H1 (cell line): ENCODE results near the gene GGTLC2. TPM values are rescaled to one million over a fixed set of nuclear protein-coding genes. Genes with fewer than 3 reads are reported as not detected.

Experiments
- CTCF ChIA-PET: fragments of 300-600 bp; sonication (Branson Sonifier 250); formaldehyde crosslinking; loops from one replicate; lab custom pipeline; 2021; ENCODE audit not compliant: partially characterized antibody; lab: Charles Lee
- POLR2A ChIA-PET: fragments of 300-600 bp; sonication (Branson Sonifier 250); formaldehyde crosslinking; loops from one replicate; lab custom pipeline; 2021; ENCODE audit warnings: inconsistent platforms; ENCODE audit not compliant: partially characterized antibody; lab: Charles Lee
- DNase-seq, 2 experiments: peaks; one replicate each; pipeline versions ENCODE4 v3.0.0 to v3.0.0-alpha.2; 2010 to 2022; ENCODE audit warnings: low spot score in 2 of 2, low read depth in 1 of 2, mixed read lengths in 1 of 2
- FAIRE-seq: peaks from 2 replicates; lab custom pipeline; 2011; peaks lifted over from hg19 to GRCh38; lab: Jason Lieb, UNC
- H2AFZ ChIP-seq: 2 replicates; pipeline ENCODE4 v1.8.1; 2012; ENCODE audit warnings: low read length, inconsistent platforms
- H2AK5ac ChIP-seq: 2 replicates; pipeline ENCODE4 v1.6.1; 2013; ENCODE audit warnings: low read depth, low read length
- H2BK120ac ChIP-seq: replicated peaks from 2 replicates; pipeline ENCODE3; 2013; ENCODE audit warnings: low read depth, low read length, inconsistent platforms
- H2BK12ac ChIP-seq: 2 replicates; pipeline ENCODE4 v1.6.1; 2013; ENCODE audit warnings: low read depth, low read length
- H2BK15ac ChIP-seq: 2 replicates; pipeline ENCODE4 v1.6.1; 2013; ENCODE audit warnings: low read length
- H2BK20ac ChIP-seq: 2 replicates; pipeline ENCODE4 v1.6.1; 2013; ENCODE audit warnings: low read length
- H2BK5ac ChIP-seq: 2 replicates; pipeline ENCODE4 v1.6.1; 2013; ENCODE audit warnings: low read depth, low read length
- H3K14ac ChIP-seq: 2 replicates; pipeline ENCODE4 v1.6.1; 2013; ENCODE audit warnings: inconsistent platforms; ENCODE audit not compliant: insufficient read length
- H3K18ac ChIP-seq: 2 replicates; pipeline ENCODE4 v1.6.1; 2013; ENCODE audit warnings: low read length; ENCODE audit errors: extremely low read depth
- H3K23ac ChIP-seq: 2 replicates; pipeline ENCODE4 v1.6.1; 2013; ENCODE audit warnings: inconsistent platforms; ENCODE audit not compliant: insufficient read length
- H3K23me2 ChIP-seq: 2 replicates; pipeline ENCODE4 v1.6.1; 2013; ENCODE audit warnings: low read depth, low read length
- H3K27ac ChIP-seq: 2 replicates; pipeline ENCODE4 v1.6.1; 2011; ENCODE audit warnings: low read depth, low read length, inconsistent platforms
- H3K27me3 ChIP-seq, 4 experiments: replicated peaks in 1 of 4; 1 replicate in 1 of 4; 2 replicates in 3 of 4; pipeline versions ENCODE4 v1.6.1 to v1.8.1; 2011 to 2013; ENCODE audit warnings: low read length in 3 of 4, mild to moderate bottlenecking in 3 of 4, inconsistent platforms in 2 of 4, mixed read lengths in 2 of 4, moderate library complexity in 1 of 4; ENCODE audit not compliant: control insufficient read depth in 3 of 4, insufficient read depth in 3 of 4; ENCODE audit errors: extremely low read depth in 1 of 4
- H3K36me3 ChIP-seq, 4 experiments: 2 replicates each; pipeline versions ENCODE4 v1.6.1 to v1.8.1; 2011 to 2013; ENCODE audit warnings: mild to moderate bottlenecking in 4 of 4, low read length in 3 of 4, moderate library complexity in 2 of 4, control low read depth in 1 of 4, inconsistent platforms in 1 of 4; ENCODE audit not compliant: insufficient read depth in 4 of 4, control insufficient read depth in 2 of 4
- H3K4ac ChIP-seq: replicated peaks from 2 replicates; pipeline ENCODE3; 2013; ENCODE audit warnings: low read length, low read depth, mixed read lengths, inconsistent platforms; ENCODE audit not compliant: insufficient read length
- H3K4me1 ChIP-seq, 4 experiments: replicated peaks in 1 of 4; 1 replicate in 1 of 4; 2 replicates in 3 of 4; pipeline versions ENCODE4 v1.6.1 to v1.8.1; 2011 to 2013; ENCODE audit warnings: low read length in 3 of 4, inconsistent platforms in 2 of 4, mixed read lengths in 1 of 4; ENCODE audit not compliant: insufficient read depth in 4 of 4, control insufficient read depth in 3 of 4
- H3K4me2 ChIP-seq, 2 experiments: 2 replicates each; pipeline versions ENCODE4 v1.6.1 to v1.8.1; 2011 to 2013; ENCODE audit warnings: low read depth in 2 of 2, low read length in 2 of 2, control low read depth in 1 of 2, inconsistent platforms in 1 of 2, mild to moderate bottlenecking in 1 of 2; ENCODE audit not compliant: insufficient read depth in 1 of 2
- H3K4me3 ChIP-seq, 4 experiments: fragments of 200-600, 300-600 bp in 1 of 4; sonication (generic), shearing (Covaris generic), sonication (Bioruptor Twin) in 1 of 4; 2 replicates each; pipeline versions ENCODE4 v1.5.1 to v1.8.1; 2011 to 2016; ENCODE audit warnings: low read length in 4 of 4, low read depth in 3 of 4, control low read depth in 2 of 4, inconsistent platforms in 2 of 4, mild to moderate bottlenecking in 2 of 4, mixed read lengths in 1 of 4, moderate library complexity in 1 of 4; ENCODE audit not compliant: insufficient read depth in 2 of 4; ENCODE audit errors: extremely low read depth in 1 of 4
- H3K56ac ChIP-seq: replicated peaks from 2 replicates; pipeline ENCODE3; 2013; ENCODE audit warnings: low read depth, mild to moderate bottlenecking, mixed read lengths, low read length, inconsistent platforms; ENCODE audit not compliant: insufficient read length
- H3K79me1 ChIP-seq: 2 replicates; pipeline ENCODE4 v1.6.1; 2013; ENCODE audit warnings: low read depth, low read length, control low read depth
- H3K79me2 ChIP-seq, 2 experiments: 2 replicates each; pipeline versions ENCODE4 v1.6.1 to v1.8.1; 2012 to 2013; ENCODE audit warnings: low read length in 2 of 2, mild to moderate bottlenecking in 2 of 2, inconsistent platforms in 1 of 2; ENCODE audit not compliant: insufficient read depth in 2 of 2, control insufficient read depth in 1 of 2
- H3K9ac ChIP-seq, 4 experiments: replicated peaks in 1 of 4; 1 replicate in 1 of 4; 2 replicates in 3 of 4; pipeline versions ENCODE4 v1.6.1 to v1.8.1; 2011 to 2013; ENCODE audit warnings: low read depth in 3 of 4, low read length in 3 of 4, control low read depth in 2 of 4, mild to moderate bottlenecking in 2 of 4, moderate library complexity in 2 of 4, inconsistent platforms in 1 of 4; ENCODE audit errors: extremely low read depth in 1 of 4
- H3K9me3 ChIP-seq, 2 experiments: 2 replicates each; pipeline versions ENCODE4 v1.6.1 to v1.8.1; 2012 to 2013; ENCODE audit warnings: mild to moderate bottlenecking in 2 of 2, moderate library complexity in 2 of 2, control low read depth in 1 of 2, inconsistent platforms in 1 of 2, low read depth in 1 of 2, low read length in 1 of 2, mixed read lengths in 1 of 2; ENCODE audit not compliant: insufficient read depth in 2 of 2
- H4K20me1 ChIP-seq, 2 experiments: replicated peaks in 1 of 2; 2 replicates each; pipeline versions ENCODE3 to v1.8.1; 2011 to 2013; ENCODE audit warnings: inconsistent platforms in 2 of 2, low read length in 2 of 2, mild to moderate bottlenecking in 1 of 2; ENCODE audit not compliant: insufficient read depth in 2 of 2, control insufficient read depth in 1 of 2
- H4K5ac ChIP-seq: 2 replicates; pipeline ENCODE4 v1.6.1; 2013; ENCODE audit warnings: low read length, low read depth, mixed read lengths, inconsistent platforms; ENCODE audit not compliant: insufficient read length
- H4K8ac ChIP-seq: 2 replicates; pipeline ENCODE4 v1.8.0; 2013; ENCODE audit warnings: mild to moderate bottlenecking, moderate library complexity, low read length, inconsistent platforms; ENCODE audit not compliant: insufficient read depth; ENCODE audit errors: extremely low read depth
- H4K91ac ChIP-seq: replicated peaks from 2 replicates; pipeline ENCODE3; 2013; ENCODE audit warnings: low read length, mixed read lengths, inconsistent platforms; ENCODE audit not compliant: insufficient read length
- WGBS, 2 experiments: shearing (Covaris generic) in 1 of 2; methylation state at CpG; one replicate each; pipeline versions ENCODE4 v1.1.6 to v1.1.7; 2013 to 2015; ENCODE audit warnings: low lambda C conversion rate in 2 of 2, mixed read lengths in 2 of 2, inconsistent platforms in 1 of 2, low coverage in 1 of 2, missing lambda C conversion rate in 1 of 2; ENCODE audit not compliant: insufficient replicate concordance in 2 of 2, insufficient coverage in 1 of 2, insufficient read length in 1 of 2; ENCODE audit errors: extremely low coverage in 1 of 2, missing lambda C conversion rate in 1 of 2; 5-methylcytosine and 5-hydroxymethylcytosine counted together
- polyA plus RNA-seq, 7 experiments: library from polyadenylated mRNA; depleted of rRNA in 3 of 7; stranded (reverse) in 5 of 7; unstranded in 2 of 7; fragments of >200 nt in 5 of 7; fragments of 200-250 nt in 2 of 7; gene quantifications; 1 replicate in 5 of 7; 2 replicates in 1 of 7; 4 replicates in 1 of 7; pipeline versions ENCODE4 v1.2.1 to v1.2.3, GENCODE V29; 2011 to 2013; ENCODE audit warnings: missing spikeins in 2 of 7, mixed read lengths in 2 of 7
- total RNA-seq: library from RNA; stranded (reverse); fragmentation: NEBNext Ultra II Directional; extraction: Animal tissue kit (Norgen Biotek cat#: 25700); gene quantifications from 2 replicates; pipeline ENCODE4 v1.2.1, GENCODE V29; 2021
- TF ChIP-seq, protein P1 (sequence below): IDR thresholded peaks from 2 replicates; pipeline ENCODE4 v1.6.1; 2012; ENCODE audit warnings: low read length, inconsistent platforms

Gene GGTLC2
- total and polyA plus RNA-seq, 2 of the 8 experiments (the other 6 are each of a cell fraction or from before 2014, with no cell fraction given), result not detected

DNA sequence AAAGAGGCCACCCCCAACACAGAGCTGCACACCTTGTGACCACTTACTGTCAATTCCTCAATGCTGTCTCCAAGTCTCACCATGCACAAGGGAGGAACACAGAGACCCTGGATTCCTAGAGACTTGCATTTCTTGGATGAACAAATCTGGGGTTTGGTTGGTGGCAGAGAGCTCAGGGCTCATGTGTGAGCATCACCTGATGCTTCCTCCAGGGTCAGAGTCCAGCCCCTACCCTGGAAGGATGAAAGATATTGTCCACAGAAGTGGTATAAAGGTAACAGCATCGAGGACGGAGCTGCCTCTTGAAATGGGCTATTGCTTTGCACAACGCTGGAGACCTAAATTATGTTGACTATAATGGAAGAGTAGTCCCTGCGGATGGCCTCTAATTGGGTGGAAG lies 36.0 kb downstream of the GGTLC2 start:
- H3K9ac ChIP-seq, result no peak overlapping the region
- H4K91ac ChIP-seq, result no peak overlapping the region
- H2BK15ac ChIP-seq, result no peak overlapping the region
- peaks cover 0 to 3% of the 10 kb centered on the region in 2 experiments; a peak in 2 of 4 replicates for H3K79me2 ChIP-seq
- H3K27ac ChIP-seq, result no peak overlapping the region
- peaks cover 0 to 11% of the 10 kb centered on the region in 2 experiments for H4K20me1 ChIP-seq
- no peak overlapping the region for H4K8ac ChIP-seq
- no peak overlapping the region for H4K5ac ChIP-seq
- H2BK20ac ChIP-seq, result no peak overlapping the region
- no peaks in the 10 kb centered on the region for H3K4me1 ChIP-seq
- no peak for FAIRE-seq
- no peak overlapping the region for H3K18ac ChIP-seq
- no peaks in the 10 kb centered on the region; a peak in 1 of 8 replicates for H3K36me3 ChIP-seq
- no peaks in the 10 kb centered on the region for H3K79me1 ChIP-seq
- H3K4me3 ChIP-seq, result no peak overlapping the region
- WGBS, 2 experiments, result 70% methylated on average over 4 of the region's 4 CpGs; no CpG with 5 or more reads in 1 of the 2 experiments
- DNase-seq, result no peak
- H3K27me3 ChIP-seq, result peaks cover 19 to 49% (median 36%) of the 10 kb centered on the region in 4 experiments; a peak in 6 of 7 replicates
- peaks cover 30 to 66% of the 10 kb centered on the region in 2 experiments for H3K9me3 ChIP-seq
- H2BK12ac ChIP-seq, result no peak overlapping the region
- no peak overlapping the region for H2AFZ ChIP-seq
- H3K4me2 ChIP-seq, result no peak overlapping the region
- H2BK5ac ChIP-seq, result no peak overlapping the region
- H3K56ac ChIP-seq, result no peak overlapping the region
- POLR2A ChIA-PET, result no interaction called here
- H2AK5ac ChIP-seq, result no peak overlapping the region
- H3K23me2 ChIP-seq, result peaks cover 5% of the 10 kb centered on the region; the same call in 1 of the 2 replicates
- no peak overlapping the region for H3K4ac ChIP-seq
- no peak overlapping the region for H3K14ac ChIP-seq
- CTCF ChIA-PET, result no interaction called here
- H2BK120ac ChIP-seq, result no peak overlapping the region
- H3K23ac ChIP-seq, result no peak overlapping the region
- TF ChIP-seq, protein P1, sequence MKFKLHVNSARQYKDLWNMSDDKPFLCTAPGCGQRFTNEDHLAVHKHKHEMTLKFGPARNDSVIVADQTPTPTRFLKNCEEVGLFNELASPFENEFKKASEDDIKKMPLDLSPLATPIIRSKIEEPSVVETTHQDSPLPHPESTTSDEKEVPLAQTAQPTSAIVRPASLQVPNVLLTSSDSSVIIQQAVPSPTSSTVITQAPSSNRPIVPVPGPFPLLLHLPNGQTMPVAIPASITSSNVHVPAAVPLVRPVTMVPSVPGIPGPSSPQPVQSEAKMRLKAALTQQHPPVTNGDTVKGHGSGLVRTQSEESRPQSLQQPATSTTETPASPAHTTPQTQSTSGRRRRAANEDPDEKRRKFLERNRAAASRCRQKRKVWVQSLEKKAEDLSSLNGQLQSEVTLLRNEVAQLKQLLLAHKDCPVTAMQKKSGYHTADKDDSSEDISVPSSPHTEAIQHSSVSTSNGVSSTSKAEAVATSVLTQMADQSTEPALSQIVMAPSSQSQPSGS, result no peak
